ENCODE measurements around the gene METTL23.

The METTL23 gene

GRCh38 chr17:76751416-76751993 is 24.9 kb downstream of the METTL23 start:
- no peak overlapping the region for H3K27ac ChIP-seq

GRCh38 chr17:76752006-76752405 is 25.4 kb downstream of the METTL23 start:
- no peak overlapping the region for H3K27ac ChIP-seq
- TF ChIP-seq ZFX (IDR thresholded peaks at IDR 0.05; ENCODE audit: borderline replicate concordance), result no peak
- no peak for TF ChIP-seq CTCF (IDR thresholded peaks at IDR 0.05)

More at GRCh38 chr17:76751416-76751993, 24.9 kb downstream of the METTL23 start:
- no peak for TF ChIP-seq CTCF (IDR thresholded peaks at IDR 0.05)
- no peak for TF ChIP-seq ZFX (IDR thresholded peaks at IDR 0.05; ENCODE audit: borderline replicate concordance)

- TF ChIP-seq ZFX (IDR thresholded peaks at IDR 0.05; ENCODE audit: borderline replicate concordance) (no peak), CTCF (IDR thresholded peaks at IDR 0.05) (no peak)
- H3K27ac ChIP-seq, result no peak overlapping the region
Measured at GRCh38 chr17:76753061-76753961, 26.7 kb downstream of the METTL23 start.

GRCh38 chr17:76755285-76755684 is 28.6 kb downstream of the METTL23 start:
- TF ChIP-seq CTCF (IDR thresholded peaks at IDR 0.05) (no peak), ZFX (IDR thresholded peaks at IDR 0.05; ENCODE audit: borderline replicate concordance) (no peak)

GRCh38 chr17:76757256-76757655 is 30.6 kb downstream of the METTL23 start:
- no peak overlapping the region for H3K27ac ChIP-seq
- TF ChIP-seq ZFX (IDR thresholded peaks at IDR 0.05; ENCODE audit: borderline replicate concordance) (no peak), CTCF (IDR thresholded peaks at IDR 0.05) (no peak)

More at GRCh38 chr17:76755285-76755684, 28.6 kb downstream of the METTL23 start:
- no peak overlapping the region for H3K27ac ChIP-seq

- no peak overlapping the region for H3K27ac ChIP-seq
- TF ChIP-seq ZFX (IDR thresholded peaks at IDR 0.05; ENCODE audit: borderline replicate concordance) (no peak), CTCF (IDR thresholded peaks at IDR 0.05) (no peak)
Measured at GRCh38 chr17:76758570-76758969, 31.9 kb downstream of the METTL23 start.
